Measurements from ENCODE around the gene ELP6.

ELP6 gene

GRCh38 chr3:47479826-47480160, 33.7 kb downstream of the ELP6 start:
- no peak overlapping the region for H3K4me2 ChIP-seq (ENCODE audit: low read length)

GRCh38 chr3:47478022-47478421, 35.5 kb downstream of the ELP6 start:
- H3K79me2 ChIP-seq (ENCODE audit: insufficient read depth, low read length): peaks cover 24% of the 10 kb centered on the region
- H3K4me3 ChIP-seq (ENCODE audit: low read depth, low read length, poor library complexity, severe bottlenecking): no peak overlapping the region
- H3K4me2 ChIP-seq (ENCODE audit: low read length): no peak overlapping the region
- no peaks in the 10 kb centered on the region for H3K9me3 ChIP-seq (ENCODE audit: low read length)
- H3K9ac ChIP-seq (ENCODE audit: low read length): no peak overlapping the region
- TF ChIP-seq CTCF (IDR thresholded peaks at IDR 0.05; ENCODE audit: low read length): no peak
- TF ChIP-seq EZH2 (IDR thresholded peaks at IDR 0.05; ENCODE audit: borderline replicate concordance, low read length): no peak
- no peaks in the 10 kb centered on the region for H3K27me3 ChIP-seq (ENCODE audit: insufficient read depth, low read length)
- H3K4me1 ChIP-seq (ENCODE audit: insufficient read depth, low read length, severe bottlenecking): peaks cover 28% of the 10 kb centered on the region
- H3F3A ChIP-seq (ENCODE audit: insufficient read depth, low read length): no peaks in the 10 kb centered on the region
- no peaks in the 10 kb centered on the region for H4K20me1 ChIP-seq (ENCODE audit: insufficient read depth, low read length)
- H2AFZ ChIP-seq (ENCODE audit: low read length): no peak overlapping the region
- no peak overlapping the region for H3K27ac ChIP-seq (ENCODE audit: low read depth, low read length, poor library complexity, severe bottlenecking)
- H3K9me2 ChIP-seq (ENCODE audit: low read depth, low read length): no peaks in the 10 kb centered on the region
- H3K36me3 ChIP-seq (ENCODE audit: insufficient read depth, low read length): no peaks in the 10 kb centered on the region

More at GRCh38 chr3:47479826-47480160, 33.7 kb downstream of the ELP6 start:
- no peak overlapping the region for H3K27ac ChIP-seq (ENCODE audit: low read depth, low read length, poor library complexity, severe bottlenecking)
- no peaks in the 10 kb centered on the region for H3K36me3 ChIP-seq (ENCODE audit: insufficient read depth, low read length)
- TF ChIP-seq CTCF (IDR thresholded peaks at IDR 0.05; ENCODE audit: low read length) (no peak), EZH2 (IDR thresholded peaks at IDR 0.05; ENCODE audit: borderline replicate concordance, low read length) (no peak)
- no peak overlapping the region for H3K4me3 ChIP-seq (ENCODE audit: low read depth, low read length, poor library complexity, severe bottlenecking)
- H3K4me1 ChIP-seq (ENCODE audit: insufficient read depth, low read length, severe bottlenecking): peaks cover 10% of the 10 kb centered on the region
- no peaks in the 10 kb centered on the region for H3F3A ChIP-seq (ENCODE audit: insufficient read depth, low read length)
- no peaks in the 10 kb centered on the region for H3K9me3 ChIP-seq (ENCODE audit: low read length)
- no peak overlapping the region for H3K9ac ChIP-seq (ENCODE audit: low read length)
- peaks cover 6% of the 10 kb centered on the region for H3K79me2 ChIP-seq (ENCODE audit: insufficient read depth, low read length)
- H4K20me1 ChIP-seq (ENCODE audit: insufficient read depth, low read length): no peaks in the 10 kb centered on the region
- H2AFZ ChIP-seq (ENCODE audit: low read length): no peak overlapping the region
- H3K9me2 ChIP-seq (ENCODE audit: low read depth, low read length): no peaks in the 10 kb centered on the region
- no peaks in the 10 kb centered on the region for H3K27me3 ChIP-seq (ENCODE audit: insufficient read depth, low read length)

GRCh38 chr3:47476644-47477199, 36.8 kb downstream of the ELP6 start:
- Histone ChIP-seq H2AFZ (ENCODE audit: low read length) (peak overlapping the region; percentile 37; the same call in 1 of the 2 replicates), H3F3A (ENCODE audit: insufficient read depth, low read length) (no peaks in the 10 kb centered on the region), H3K9me3 (ENCODE audit: low read length) (no peaks in the 10 kb centered on the region), H3K36me3 (ENCODE audit: insufficient read depth, low read length) (no peaks in the 10 kb centered on the region), H3K4me3 (ENCODE audit: low read depth, low read length, poor library complexity, severe bottlenecking) (peak overlapping the region; percentile 69), H3K27ac (ENCODE audit: low read depth, low read length, poor library complexity, severe bottlenecking) (no peak overlapping the region), H3K9ac (ENCODE audit: low read length) (no peak overlapping the region), H3K79me2 (ENCODE audit: insufficient read depth, low read length) (peaks cover 33% of the 10 kb centered on the region), H3K9me2 (ENCODE audit: low read depth, low read length) (no peaks in the 10 kb centered on the region), H4K20me1 (ENCODE audit: insufficient read depth, low read length) (no peaks in the 10 kb centered on the region), H3K27me3 (ENCODE audit: insufficient read depth, low read length) (no peaks in the 10 kb centered on the region), H3K4me1 (ENCODE audit: insufficient read depth, low read length, severe bottlenecking) (peaks cover 29% of the 10 kb centered on the region), H3K4me2 (ENCODE audit: low read length) (peak overlapping the region; percentile 56)
- TF ChIP-seq CTCF (IDR thresholded peaks at IDR 0.05; ENCODE audit: low read length) (no peak), EZH2 (IDR thresholded peaks at IDR 0.05; ENCODE audit: borderline replicate concordance, low read length) (no peak)
